Fibroblast of mammary gland (primary cell): ENCODE data around the gene TUB.

Experiments
- DNase-seq: peaks from one replicate; pipeline ENCODE4 v3.0.0-alpha.2; 2010; ENCODE audit warnings: low read depth
- H3K4me3 ChIP-seq: 2 replicates; pipeline ENCODE4 v1.5.1; 2011; ENCODE audit warnings: low read depth, mild to moderate bottlenecking, low read length, moderate library complexity; ENCODE audit not compliant: control insufficient read depth
- TF ChIP-seq, protein P1 (sequence below): conservative IDR thresholded peaks from 2 replicates; pipeline ENCODE4 v1.5.1; 2011; ENCODE audit warnings: low read depth, low read length, inconsistent platforms; ENCODE audit not compliant: control insufficient read depth, insufficient read depth

Gene TUB

DNA sequence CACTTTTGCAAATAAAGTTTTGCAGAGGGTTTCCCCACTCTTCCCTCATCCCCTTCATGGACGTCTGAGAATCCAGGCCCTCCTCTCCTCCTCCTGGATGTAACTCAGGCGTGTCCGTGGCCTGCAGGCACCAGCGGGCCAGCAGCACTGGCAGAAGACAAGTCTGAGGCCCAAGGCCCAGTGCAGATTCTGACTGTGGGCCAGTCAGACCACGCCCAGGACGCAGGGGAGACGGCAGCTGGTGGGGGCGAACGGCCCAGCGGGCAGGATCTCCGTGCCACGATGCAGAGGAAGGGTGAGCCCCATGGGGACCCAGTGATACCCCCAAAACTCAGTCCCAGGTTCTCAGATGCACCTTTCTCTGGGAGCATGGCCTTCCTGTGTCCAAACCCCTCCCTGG, 14.4 kb downstream of the TUB start:
- TF ChIP-seq, protein P1, sequence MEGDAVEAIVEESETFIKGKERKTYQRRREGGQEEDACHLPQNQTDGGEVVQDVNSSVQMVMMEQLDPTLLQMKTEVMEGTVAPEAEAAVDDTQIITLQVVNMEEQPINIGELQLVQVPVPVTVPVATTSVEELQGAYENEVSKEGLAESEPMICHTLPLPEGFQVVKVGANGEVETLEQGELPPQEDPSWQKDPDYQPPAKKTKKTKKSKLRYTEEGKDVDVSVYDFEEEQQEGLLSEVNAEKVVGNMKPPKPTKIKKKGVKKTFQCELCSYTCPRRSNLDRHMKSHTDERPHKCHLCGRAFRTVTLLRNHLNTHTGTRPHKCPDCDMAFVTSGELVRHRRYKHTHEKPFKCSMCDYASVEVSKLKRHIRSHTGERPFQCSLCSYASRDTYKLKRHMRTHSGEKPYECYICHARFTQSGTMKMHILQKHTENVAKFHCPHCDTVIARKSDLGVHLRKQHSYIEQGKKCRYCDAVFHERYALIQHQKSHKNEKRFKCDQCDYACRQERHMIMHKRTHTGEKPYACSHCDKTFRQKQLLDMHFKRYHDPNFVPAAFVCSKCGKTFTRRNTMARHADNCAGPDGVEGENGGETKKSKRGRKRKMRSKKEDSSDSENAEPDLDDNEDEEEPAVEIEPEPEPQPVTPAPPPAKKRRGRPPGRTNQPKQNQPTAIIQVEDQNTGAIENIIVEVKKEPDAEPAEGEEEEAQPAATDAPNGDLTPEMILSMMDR, result no peak
- no peak overlapping the region for H3K4me3 ChIP-seq
- no peak for DNase-seq

DNA sequence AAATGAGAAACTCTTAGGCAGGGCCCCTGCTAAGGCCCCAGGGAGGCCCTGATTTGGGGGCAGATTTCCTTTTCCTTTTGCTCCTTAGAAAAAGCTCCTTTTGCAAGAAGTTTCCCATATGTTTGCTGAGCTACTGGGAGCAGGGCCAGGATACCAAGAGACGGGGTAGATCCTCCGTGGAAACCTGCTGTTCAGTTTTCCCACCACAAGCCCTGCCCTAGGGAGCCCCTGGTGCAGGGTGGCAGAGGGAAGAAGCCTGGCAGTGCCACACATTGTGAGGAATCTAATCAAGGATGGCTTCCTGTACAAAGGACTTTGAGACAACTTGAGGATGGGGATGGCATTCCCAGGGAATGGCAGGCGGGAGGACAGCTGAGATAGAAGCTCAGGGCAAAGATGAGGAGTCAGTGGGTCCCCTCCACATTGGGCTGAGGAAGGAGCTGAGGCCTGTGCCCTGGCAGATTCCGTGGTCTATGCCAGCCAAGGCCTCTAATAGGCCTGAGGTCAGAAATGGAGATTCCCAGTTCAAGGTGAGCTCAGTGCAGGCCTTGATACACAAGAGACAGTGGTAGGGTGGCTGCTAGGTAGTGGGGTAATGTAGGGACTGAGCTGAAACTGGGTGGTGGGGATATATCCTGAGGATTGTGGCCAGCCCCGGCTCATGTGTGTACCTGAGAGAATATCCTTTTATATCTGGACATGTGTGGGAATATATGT, 15.0 kb downstream of the TUB start:
- no peak for DNase-seq
- no peak overlapping the region for H3K4me3 ChIP-seq
- TF ChIP-seq, protein P1, result no peak

DNA sequence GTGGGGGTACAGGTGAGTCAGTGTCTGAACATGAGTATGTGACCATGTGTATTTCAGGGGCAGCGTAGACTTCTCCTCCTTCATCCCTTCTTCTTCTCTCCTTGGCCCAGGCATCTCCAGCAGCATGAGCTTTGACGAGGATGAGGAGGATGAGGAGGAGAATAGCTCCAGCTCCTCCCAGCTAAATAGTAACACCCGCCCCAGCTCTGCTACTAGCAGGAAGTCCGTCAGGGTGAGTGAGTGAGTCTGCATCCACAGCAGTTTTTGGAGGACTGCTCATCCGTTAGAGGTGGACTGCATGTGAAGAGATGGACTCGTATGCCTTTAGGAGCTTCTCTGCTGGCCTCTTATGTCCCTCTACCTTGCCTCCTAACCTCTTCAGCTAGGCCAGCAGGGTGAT, 15.6 kb downstream of the TUB start:
- H3K4me3 ChIP-seq, result no peak overlapping the region
- TF ChIP-seq, protein P1, result no peak
- no peak for DNase-seq

DNA sequence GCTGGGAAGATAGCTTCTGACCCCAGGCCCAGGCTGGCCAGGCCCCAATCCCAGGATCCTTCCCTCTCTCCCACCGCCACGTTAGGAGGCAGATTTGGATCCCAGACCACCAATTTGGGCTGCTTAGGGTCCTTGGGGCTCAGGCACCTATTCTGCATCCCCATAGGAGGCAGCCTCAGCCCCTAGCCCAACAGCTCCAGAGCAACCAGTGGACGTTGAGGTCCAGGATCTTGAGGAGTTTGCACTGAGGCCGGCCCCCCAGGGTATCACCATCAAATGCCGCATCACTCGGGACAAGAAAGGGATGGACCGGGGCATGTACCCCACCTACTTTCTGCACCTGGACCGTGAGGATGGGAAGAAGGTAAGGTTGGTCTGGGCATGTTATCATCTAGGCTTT, 16.1 kb downstream of the TUB start:
- H3K4me3 ChIP-seq, result no peak overlapping the region
- TF ChIP-seq, protein P1, result no peak
- no peak for DNase-seq

DNA sequence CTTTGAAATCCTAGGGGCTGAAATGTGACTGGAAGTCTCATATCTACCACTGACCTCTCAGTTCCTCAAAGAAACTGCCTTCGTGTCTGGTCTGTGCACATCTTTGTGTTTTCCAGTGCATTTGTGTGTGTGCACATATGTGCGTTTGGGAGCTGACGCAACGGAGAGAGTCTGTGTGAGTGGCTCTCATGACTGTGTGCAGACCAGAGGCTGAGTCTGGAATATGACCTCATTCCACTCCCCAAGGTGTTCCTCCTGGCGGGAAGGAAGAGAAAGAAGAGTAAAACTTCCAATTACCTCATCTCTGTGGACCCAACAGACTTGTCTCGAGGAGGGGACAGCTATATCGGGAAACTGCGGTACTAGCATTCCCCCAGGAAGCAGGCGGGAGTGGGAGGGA, 16.5 kb downstream of the TUB start:
- peak; percentile 69 for DNase-seq
- TF ChIP-seq, protein P1, result no peak
- H3K4me3 ChIP-seq, result no peak overlapping the region

DNA sequence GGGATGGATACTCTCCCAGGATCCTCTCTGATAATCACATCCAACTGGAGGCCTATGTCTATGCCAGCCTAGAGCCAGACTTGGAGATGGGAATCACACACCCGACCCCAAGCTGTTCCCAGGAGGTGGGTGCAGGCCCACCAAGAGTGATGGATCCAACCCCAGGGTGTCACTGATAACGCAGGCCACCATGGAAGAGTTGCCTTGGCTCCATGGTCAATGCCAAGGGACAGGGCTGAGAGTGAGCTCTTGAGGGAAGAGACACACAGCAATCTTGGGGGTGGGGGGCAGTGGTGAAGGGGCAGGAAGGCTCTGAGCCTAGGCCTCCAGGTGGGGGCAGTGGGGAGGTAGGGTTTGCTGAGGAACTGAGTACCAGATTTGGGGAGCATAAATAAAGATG, 16.9 kb downstream of the TUB start:
- TF ChIP-seq, protein P1, result no peak
- DNase-seq, result no peak
- no peak overlapping the region for H3K4me3 ChIP-seq

DNA sequence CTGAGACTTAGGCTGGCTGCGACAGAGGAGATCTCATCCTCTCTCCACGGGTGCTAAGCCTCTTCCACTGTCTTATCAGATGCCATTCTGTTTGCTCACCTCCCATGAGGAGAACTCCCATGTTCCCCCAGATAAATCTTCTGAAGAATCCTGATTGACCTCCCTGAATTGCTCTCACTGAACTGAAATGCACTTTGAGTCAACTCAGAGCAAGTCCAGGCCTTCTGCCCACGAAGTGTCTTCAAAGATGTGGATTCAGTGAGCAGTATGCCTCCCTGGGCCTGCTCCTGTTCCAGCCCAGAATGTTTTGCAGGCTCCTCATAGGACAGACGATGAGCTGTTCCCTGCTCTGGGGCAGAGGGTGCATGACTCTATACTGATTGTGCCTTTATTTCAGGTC, 17.4 kb downstream of the TUB start:
- no peak overlapping the region for H3K4me3 ChIP-seq
- DNase-seq, result peak; percentile 88
- TF ChIP-seq, protein P1, result no peak
